ENCODE results near the gene B4GALNT4.

- TF ChIP-seq POLR2AphosphoS5 (IDR thresholded peaks at IDR 0.05; ENCODE audit: low read depth, low read length) (no peak), TAF1 (IDR thresholded peaks at IDR 0.05; ENCODE audit: borderline replicate concordance, low read depth, low read length) (no peak), POLR2A (IDR thresholded peaks at IDR 0.05; ENCODE audit: low read depth, low read length) (no peak)
Measured at GRCh38 chr11:371716-372590, 2.7 kb downstream of the B4GALNT4 start.
